Measurements from ENCODE around the gene MEF2B. TPM values are rescaled to one million over a fixed set of nuclear protein-coding genes. Genes with fewer than 3 reads are reported as not detected.

Gene MEF2B
- total RNA-seq, 3 donors from 2014 or later = 1.5 to 3.0 (median 2.5) TPM

DNA sequence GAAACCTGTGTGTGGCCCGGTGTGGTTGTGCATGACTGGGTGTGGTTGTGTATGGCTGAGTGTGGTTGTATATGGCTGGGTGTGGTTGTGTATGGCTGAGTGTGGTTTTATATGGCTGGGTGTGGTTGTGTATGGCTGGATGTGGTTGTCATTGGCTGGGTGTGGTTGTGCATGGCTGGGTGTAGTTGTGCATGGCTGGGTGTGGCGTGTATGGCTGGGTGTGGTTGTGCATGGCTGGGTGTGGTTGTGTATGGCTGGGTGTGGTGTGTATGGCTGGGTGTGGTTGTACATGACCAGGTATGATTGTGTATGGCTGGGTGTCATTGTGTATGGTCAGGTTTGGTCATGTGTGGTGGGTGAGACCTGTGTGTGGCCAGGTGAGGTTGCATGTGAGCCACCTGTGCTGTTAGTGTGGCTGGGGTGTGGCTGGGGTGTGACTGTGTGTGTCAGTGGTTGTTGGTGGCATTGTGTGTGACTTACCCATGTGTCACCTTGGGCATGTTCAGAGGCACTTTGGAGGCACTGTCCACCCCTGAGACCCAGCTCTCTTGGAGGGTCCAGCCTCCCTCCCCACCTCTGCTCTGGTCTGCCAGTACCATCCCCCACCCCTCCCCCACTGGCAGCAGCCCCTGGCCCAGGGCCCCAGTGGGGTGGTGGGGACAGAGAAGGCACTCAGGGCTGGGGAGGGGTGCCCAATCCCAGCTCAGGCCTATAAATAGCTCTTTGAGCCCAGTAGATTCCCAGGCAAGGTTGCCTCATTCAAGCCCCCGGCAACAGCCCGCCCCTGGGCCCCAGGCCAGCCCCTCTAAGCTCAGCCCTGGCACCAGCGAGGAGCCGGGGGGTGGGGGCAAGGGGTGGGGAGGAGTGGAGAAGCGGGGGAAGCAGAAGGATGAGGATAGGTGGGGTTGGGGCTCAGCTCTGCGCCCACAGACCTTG, 37.8 kb upstream of the MEF2B start:
- ATAC-seq (peak; percentile 54), DNase-seq (peak in 2 of 3 donors; percentile 28 to 52)
- peaks cover under 1% of the 10 kb centered on the region for H3K4me1 ChIP-seq (ENCODE audit: low read depth)
- intact Hi-C loops (cut with DNase I, micrococcal nuclease) = no loop called here
- TF ChIP-seq, protein P1, sequence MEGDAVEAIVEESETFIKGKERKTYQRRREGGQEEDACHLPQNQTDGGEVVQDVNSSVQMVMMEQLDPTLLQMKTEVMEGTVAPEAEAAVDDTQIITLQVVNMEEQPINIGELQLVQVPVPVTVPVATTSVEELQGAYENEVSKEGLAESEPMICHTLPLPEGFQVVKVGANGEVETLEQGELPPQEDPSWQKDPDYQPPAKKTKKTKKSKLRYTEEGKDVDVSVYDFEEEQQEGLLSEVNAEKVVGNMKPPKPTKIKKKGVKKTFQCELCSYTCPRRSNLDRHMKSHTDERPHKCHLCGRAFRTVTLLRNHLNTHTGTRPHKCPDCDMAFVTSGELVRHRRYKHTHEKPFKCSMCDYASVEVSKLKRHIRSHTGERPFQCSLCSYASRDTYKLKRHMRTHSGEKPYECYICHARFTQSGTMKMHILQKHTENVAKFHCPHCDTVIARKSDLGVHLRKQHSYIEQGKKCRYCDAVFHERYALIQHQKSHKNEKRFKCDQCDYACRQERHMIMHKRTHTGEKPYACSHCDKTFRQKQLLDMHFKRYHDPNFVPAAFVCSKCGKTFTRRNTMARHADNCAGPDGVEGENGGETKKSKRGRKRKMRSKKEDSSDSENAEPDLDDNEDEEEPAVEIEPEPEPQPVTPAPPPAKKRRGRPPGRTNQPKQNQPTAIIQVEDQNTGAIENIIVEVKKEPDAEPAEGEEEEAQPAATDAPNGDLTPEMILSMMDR (IDR thresholded peaks at IDR 0.05) = no peak
- no peaks in the 10 kb centered on the region for H3K9me3 ChIP-seq
- no peak overlapping the region for H3K4me3 ChIP-seq
- H3K36me3 ChIP-seq (ENCODE audit: low read depth) = no peaks in the 10 kb centered on the region

DNA sequence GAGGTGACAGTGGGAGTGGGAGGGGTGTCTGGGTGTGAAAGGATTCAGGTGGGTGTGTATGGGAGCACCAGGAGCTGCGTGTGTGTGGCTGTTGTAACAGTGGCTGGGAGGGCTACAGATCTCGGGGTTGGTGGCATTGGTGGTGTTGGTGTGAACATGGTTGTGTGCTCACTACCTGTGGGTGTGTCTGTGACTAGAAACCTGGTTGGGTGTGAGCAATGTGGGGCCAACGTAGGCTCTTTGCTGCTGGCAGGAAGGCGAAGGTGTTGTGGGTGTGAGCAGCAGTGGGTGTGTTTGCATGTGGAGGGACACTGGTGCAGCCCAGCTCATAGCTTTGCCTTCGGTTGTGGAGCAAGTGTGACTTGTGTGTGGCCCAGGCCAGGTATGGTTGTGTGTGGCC, 36.9 kb upstream of the MEF2B start:
- no peak overlapping the region for H3K4me3 ChIP-seq
- intact Hi-C loops (cut with DNase I, micrococcal nuclease) = no loop called here
- no peaks in the 10 kb centered on the region for H3K36me3 ChIP-seq (ENCODE audit: low read depth)
- ATAC-seq (no peak), DNase-seq (no peak)
- TF ChIP-seq, protein P1 (IDR thresholded peaks at IDR 0.05) = no peak
- H3K4me1 ChIP-seq (ENCODE audit: low read depth) = peaks cover 11% of the 10 kb centered on the region
- no peaks in the 10 kb centered on the region for H3K9me3 ChIP-seq

DNA sequence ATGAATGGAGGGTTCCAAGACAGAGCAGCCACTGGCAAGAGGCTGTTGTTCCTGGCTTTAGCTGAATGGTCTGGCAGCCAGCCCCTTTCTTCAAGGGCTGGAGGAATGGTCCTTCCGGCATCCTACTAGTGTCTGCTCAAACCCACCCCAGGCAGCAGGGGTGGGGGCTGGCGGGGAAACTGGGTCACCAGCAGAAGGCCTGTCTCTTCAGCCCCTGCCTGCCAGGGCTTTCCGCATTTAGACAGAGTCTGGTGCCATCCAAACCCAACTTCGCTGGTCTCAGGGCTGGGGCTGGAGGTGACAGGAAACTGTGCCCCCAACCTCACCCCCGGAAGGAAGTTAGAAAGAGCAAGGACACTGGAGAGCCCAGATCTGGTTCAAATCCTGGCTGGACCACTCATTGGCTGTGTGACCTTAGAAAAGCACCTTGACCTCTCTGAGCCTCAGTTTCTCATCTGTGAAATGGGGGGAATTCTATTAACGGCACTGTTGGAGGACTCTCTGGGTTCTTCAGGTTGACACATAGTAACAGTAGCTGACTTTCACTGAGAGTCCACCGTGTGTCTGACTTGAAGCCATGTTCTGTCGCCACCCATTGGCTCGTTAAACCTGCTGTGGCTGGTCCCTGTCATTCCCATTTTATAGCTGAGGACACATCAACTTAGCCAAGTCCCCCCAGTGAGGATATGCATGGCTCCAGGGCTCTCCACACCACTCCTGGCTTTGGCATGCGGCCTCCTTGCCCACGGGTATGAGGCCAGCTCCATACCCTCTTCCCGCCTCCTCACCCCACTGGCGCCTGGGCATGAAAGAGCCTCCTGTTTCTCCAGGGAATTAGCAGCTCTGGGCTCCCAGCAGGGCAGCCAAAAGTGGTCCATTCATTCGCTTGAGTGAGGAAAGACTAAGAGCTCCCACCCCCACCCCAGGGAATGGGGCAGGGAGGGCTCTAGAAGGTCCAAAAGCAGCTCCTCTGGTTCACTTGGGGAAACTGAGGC, 35.6 kb upstream of the MEF2B start:
- intact Hi-C loops (cut with DNase I, micrococcal nuclease) = no loop called here
- DNase-seq (no peak), ATAC-seq (no peak)
- H3K9me3 ChIP-seq = no peaks in the 10 kb centered on the region
- TF ChIP-seq, protein P1 (IDR thresholded peaks at IDR 0.05) = no peak
- H3K36me3 ChIP-seq (ENCODE audit: low read depth) = no peaks in the 10 kb centered on the region
- no peak overlapping the region for H3K4me3 ChIP-seq
- H3K4me1 ChIP-seq (ENCODE audit: low read depth) = peaks cover 13% of the 10 kb centered on the region

DNA sequence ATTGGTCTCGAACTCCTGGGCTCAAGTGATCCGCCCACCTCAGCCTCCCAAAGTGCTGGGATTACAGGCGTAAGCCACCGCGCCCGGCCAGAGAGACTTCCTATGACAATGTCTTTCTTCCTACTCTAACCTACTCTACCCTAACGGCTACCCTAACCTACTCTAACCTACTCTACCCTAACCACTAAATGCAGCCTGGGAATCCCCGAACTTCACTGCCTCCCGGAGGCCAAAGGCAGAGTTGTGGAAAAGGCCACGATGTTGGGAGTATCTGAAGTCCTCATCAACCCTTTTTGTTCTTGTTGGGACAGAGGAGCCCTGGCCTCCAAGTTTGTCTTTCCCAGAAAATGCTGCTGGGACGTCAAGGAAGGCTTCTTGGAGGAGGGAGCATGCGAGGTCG, 34.1 kb upstream of the MEF2B start:
- no peak for DNase-seq
- Histone ChIP-seq H3K36me3 (ENCODE audit: low read depth) (no peaks in the 10 kb centered on the region), H3K9me3 (no peaks in the 10 kb centered on the region), H3K4me1 (ENCODE audit: low read depth) (peaks cover 13% of the 10 kb centered on the region), H3K4me3 (no peak overlapping the region)
- ATAC-seq = no peak
- intact Hi-C loops (cut with DNase I, micrococcal nuclease) = no loop called here
- TF ChIP-seq, protein P1 (IDR thresholded peaks at IDR 0.05) = no peak

DNA sequence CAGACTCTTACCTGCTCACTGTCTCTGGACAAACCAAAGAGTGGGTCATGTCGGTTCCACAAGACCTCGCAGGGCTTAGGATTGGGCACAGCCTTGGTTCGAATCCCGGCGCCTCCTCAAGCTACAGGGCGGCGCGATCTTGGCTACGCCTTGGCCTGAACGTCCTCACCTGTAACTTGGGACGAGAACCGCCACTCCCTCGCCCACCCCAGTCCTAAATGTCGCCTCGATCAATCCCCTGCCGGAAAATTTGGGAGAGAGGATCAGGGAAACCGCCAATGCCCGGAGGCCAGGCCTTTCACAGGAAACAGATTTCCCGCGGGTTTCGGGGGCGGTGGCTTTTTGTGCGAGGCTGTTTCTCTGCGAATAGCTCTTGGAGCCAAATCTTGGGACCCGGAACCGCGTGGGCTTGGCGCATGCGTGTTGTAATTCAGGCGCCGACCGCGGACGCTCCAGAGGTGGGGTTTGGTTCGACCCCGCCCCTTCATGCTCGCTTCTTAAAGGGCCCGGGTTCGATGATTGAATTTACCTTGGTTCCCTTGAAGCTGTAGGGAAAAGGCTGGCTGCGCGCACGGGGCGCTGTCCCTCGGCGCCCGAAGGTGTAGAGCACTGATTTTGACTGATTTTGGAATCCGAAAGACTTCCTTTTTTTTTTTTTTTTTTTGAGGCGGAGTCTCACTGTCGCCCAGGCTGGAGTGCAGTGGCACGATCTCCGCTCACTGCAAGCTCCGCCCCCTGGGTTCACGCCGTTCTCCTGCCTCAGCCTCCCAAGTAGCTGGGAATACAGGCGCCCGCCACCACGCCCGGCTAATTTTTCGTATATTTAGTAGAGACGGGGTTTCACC, 33.2 kb upstream of the MEF2B start, which contains the start of gene NR2C2AP:
Gene NR2C2AP (minus strand): TSS at position 403 of the 845 bp plus-strand sequence. CDS start 354 bp downstream, at position 49.
- ATAC-seq = peak; percentile 94

More for the DNA sequence above, 33.2 kb upstream of the MEF2B start, which contains the start of gene NR2C2AP:
- TF ChIP-seq, protein P1 (IDR thresholded peaks at IDR 0.05) = no peak
- Histone ChIP-seq H3K9me3 (no peaks in the 10 kb centered on the region), H3K4me1 (ENCODE audit: low read depth) (peaks cover 13% of the 10 kb centered on the region), H3K36me3 (ENCODE audit: low read depth) (no peaks in the 10 kb centered on the region), H3K4me3 (peak within 1 kb of the TSS; percentile 48)
- peak; percentile 94 to 95 (median 95) for DNase-seq
- intact Hi-C loops (cut with DNase I, micrococcal nuclease) = no loop called here

All from mucosa of descending colon (tissue), 3 donors.